ENCODE measurements around the gene FDPS.

The FDPS gene

GRCh38 chr1:155300024-155300423, 8.6 kb upstream of the FDPS start:
- DNase-seq (ENCODE audit: low spot score) (no peak), ATAC-seq (ENCODE audit: low read depth) (no peak)
- H3K27me3 ChIP-seq (ENCODE audit: insufficient read depth, poor library complexity, severe bottlenecking) = peaks cover under 1% of the 10 kb centered on the region
- H3K9me3 ChIP-seq (ENCODE audit: severe bottlenecking) = no peaks in the 10 kb centered on the region
- H3K4me1 ChIP-seq (ENCODE audit: insufficient read depth, poor library complexity, severe bottlenecking) = no peaks in the 10 kb centered on the region
- H3K4me3 ChIP-seq (ENCODE audit: severe bottlenecking) = no peak overlapping the region
- TF ChIP-seq CTCF (IDR thresholded peaks at IDR 0.05; ENCODE audit: poor library complexity, severe bottlenecking) = no peak
- no peak overlapping the region for H3K27ac ChIP-seq (ENCODE audit: poor library complexity, severe bottlenecking)
- no peaks in the 10 kb centered on the region for H3K36me3 ChIP-seq (ENCODE audit: low read depth)

- Histone ChIP-seq H3K27me3 (ENCODE audit: insufficient read depth, poor library complexity, severe bottlenecking) (no peaks in the 10 kb centered on the region), H3K4me1 (ENCODE audit: insufficient read depth, poor library complexity, severe bottlenecking) (no peaks in the 10 kb centered on the region), H3K36me3 (ENCODE audit: low read depth) (no peaks in the 10 kb centered on the region), H3K27ac (ENCODE audit: poor library complexity, severe bottlenecking) (no peak overlapping the region), H3K9me3 (ENCODE audit: severe bottlenecking) (no peaks in the 10 kb centered on the region), H3K4me3 (ENCODE audit: severe bottlenecking) (no peak overlapping the region)
- no peak for DNase-seq (ENCODE audit: low spot score)
- TF ChIP-seq CTCF (IDR thresholded peaks at IDR 0.05; ENCODE audit: poor library complexity, severe bottlenecking) = no peak
- ATAC-seq (ENCODE audit: low read depth) = no peak
These were observed 7.9 kb upstream of the FDPS start for GRCh38 chr1:155300553-155301329.

GRCh38 chr1:155301342-155301841, 7.3 kb upstream of the FDPS start, which contains the start of gene PKLR:
TSS of gene PKLR (minus strand) at chr1:155301438. CDS start at chr1:155301395, 43 bp downstream.
- ATAC-seq (ENCODE audit: low read depth) (no peak), DNase-seq (ENCODE audit: low spot score) (no peak)
- no peak for TF ChIP-seq CTCF (IDR thresholded peaks at IDR 0.05; ENCODE audit: poor library complexity, severe bottlenecking)
- H3K4me1 ChIP-seq (ENCODE audit: insufficient read depth, poor library complexity, severe bottlenecking) = no peaks in the 10 kb centered on the region
- no peaks in the 10 kb centered on the region for H3K27me3 ChIP-seq (ENCODE audit: insufficient read depth, poor library complexity, severe bottlenecking)
- H3K9me3 ChIP-seq (ENCODE audit: severe bottlenecking) = no peaks in the 10 kb centered on the region
- no peak within 1 kb of the TSS for H3K27ac ChIP-seq (ENCODE audit: poor library complexity, severe bottlenecking)
- no peaks in the 10 kb centered on the region for H3K36me3 ChIP-seq (ENCODE audit: low read depth)
- H3K4me3 ChIP-seq (ENCODE audit: severe bottlenecking) = no peak within 1 kb of the TSS

GRCh38 chr1:155304558-155305063, 4.1 kb upstream of the FDPS start:
- no peak overlapping the region for H3K4me3 ChIP-seq (ENCODE audit: severe bottlenecking)
- H3K9me3 ChIP-seq (ENCODE audit: severe bottlenecking) = no peaks in the 10 kb centered on the region
- TF ChIP-seq CTCF (IDR thresholded peaks at IDR 0.05; ENCODE audit: poor library complexity, severe bottlenecking) = no peak
- ATAC-seq (ENCODE audit: low read depth) (no peak), DNase-seq (ENCODE audit: low spot score) (no peak)
- H3K27me3 ChIP-seq (ENCODE audit: insufficient read depth, poor library complexity, severe bottlenecking) = no peaks in the 10 kb centered on the region
- H3K27ac ChIP-seq (ENCODE audit: poor library complexity, severe bottlenecking) = no peak overlapping the region
- no peaks in the 10 kb centered on the region for H3K36me3 ChIP-seq (ENCODE audit: low read depth)
- no peaks in the 10 kb centered on the region for H3K4me1 ChIP-seq (ENCODE audit: insufficient read depth, poor library complexity, severe bottlenecking)

All from RWPE2 (cell line).